Transverse colon (tissue), 3 donors: ENCODE data around the gene HORMAD2.

Experiments used
- CTCF ChIP-seq, 5 experiments: fragments of 200-600 bp in 3 of 5; fragments of 450-650 bp in 2 of 5; sonication (generic) in 3 of 5; IDR thresholded peaks; 1 replicate in 2 of 5; 2 replicates in 3 of 5; pipeline ENCODE4 v1.5.1; 2016 to 2017; ENCODE audit warnings: antibody characterized with exemption in 5 of 5, inconsistent platforms in 3 of 5, mild to moderate bottlenecking in 2 of 5, moderate library complexity in 1 of 5
- POLR2A ChIP-seq: fragments of 450-650 bp; IDR thresholded peaks from one replicate; pipeline ENCODE4 v1.6.1; 2016; ENCODE audit warnings: antibody characterized with exemption, mild to moderate bottlenecking, moderate library complexity

- TF ChIP-seq POLR2A (no peak), CTCF (IDR thresholded peaks at IDR 0.05) (no peak)
Measured at GRCh38 chr22:30086496-30086895, 6.2 kb downstream of the HORMAD2 start.
